NB4 (cell line): ENCODE data around the gene MYH10.

ENCODE experiments used
- DNase-seq: peaks from one replicate; pipeline ENCODE4 v3.0.0; 2010; ENCODE audit warnings: low read depth
- H3K4me3 ChIP-seq: one replicate; pipeline ENCODE4 v1.5.1; 2011; ENCODE audit warnings: mild to moderate bottlenecking, low read depth, low read length, moderate library complexity
- CTCF ChIP-seq: IDR thresholded peaks from one replicate; pipeline ENCODE4 v1.5.1; 2012; ENCODE audit warnings: low read depth, low read length
- MAX ChIP-seq: IDR thresholded peaks from 2 replicates; pipeline ENCODE4 v1.6.1; 2011; ENCODE audit warnings: low read depth, low read length
- MYC ChIP-seq: IDR thresholded peaks from 2 replicates; pipeline ENCODE4 v1.6.1; 2011; ENCODE audit warnings: low read depth, low read length
- POLR2A ChIP-seq: IDR thresholded peaks from 2 replicates; pipeline ENCODE4 v1.6.1; 2011; ENCODE audit warnings: mild to moderate bottlenecking; ENCODE audit not compliant: insufficient read length; ENCODE audit errors: extremely low read depth

The MYH10 gene

DNA sequence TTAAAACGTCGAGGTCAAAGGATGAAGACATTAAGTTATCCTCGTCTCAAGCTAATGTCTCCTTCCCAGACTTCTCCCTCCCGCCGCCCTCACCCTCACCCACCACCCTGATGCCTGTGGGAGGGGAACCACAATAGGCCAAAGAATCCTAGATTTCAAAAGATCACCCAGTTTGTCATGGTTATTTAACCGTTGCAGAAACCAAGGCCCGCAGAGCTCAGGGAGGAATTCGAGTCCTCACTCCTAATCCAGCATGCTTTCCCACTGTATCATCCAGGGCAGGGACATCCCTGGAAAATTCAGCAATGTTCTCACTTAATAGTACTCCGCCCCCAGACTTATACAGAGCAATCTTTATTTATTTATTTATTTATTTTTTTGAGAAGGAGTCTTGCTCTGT is 41.8 kb upstream of the MYH10 start:
- no peak overlapping the region for H3K4me3 ChIP-seq
- TF ChIP-seq CTCF (no peak), POLR2A (no peak), MYC (no peak), MAX (no peak)
- DNase-seq, result no peak

GRCh38 chr17:8670421-8670820 is 39.9 kb upstream of the MYH10 start:
- no peak for DNase-seq
- TF ChIP-seq CTCF, result no peak
- no peak for TF ChIP-seq MYC
- TF ChIP-seq MAX, result no peak
- H3K4me3 ChIP-seq, result no peak overlapping the region

GRCh38 chr17:8668176-8668740 is 37.7 kb upstream of the MYH10 start:
- DNase-seq, result no peak
- H3K4me3 ChIP-seq, result no peak overlapping the region
- TF ChIP-seq MYC (no peak), MAX (no peak), POLR2A (no peak), CTCF (no peak)

DNA sequence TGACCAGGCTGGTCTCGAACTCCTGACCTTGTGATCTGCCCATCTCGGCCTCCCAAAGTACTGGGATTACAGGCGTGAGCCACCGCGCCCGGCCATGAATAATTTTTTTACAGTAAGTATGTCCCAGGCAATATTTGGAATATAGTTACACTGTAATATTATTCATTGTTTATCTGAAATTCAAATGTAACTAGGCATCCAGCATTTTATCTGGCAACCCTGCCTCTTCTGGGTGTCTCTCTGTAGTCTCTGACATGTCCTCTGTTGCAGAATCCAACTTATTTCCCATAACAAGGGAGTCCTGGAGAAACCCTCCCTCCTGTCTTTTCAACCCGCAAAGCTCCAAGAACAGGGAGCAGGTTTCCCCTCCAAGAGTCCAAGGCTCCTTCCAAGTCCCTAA is 36.9 kb upstream of the MYH10 start:
- no peak for DNase-seq
- TF ChIP-seq MAX (no peak), CTCF (no peak), MYC (no peak), POLR2A (no peak)
- H3K4me3 ChIP-seq, result no peak overlapping the region

DNA sequence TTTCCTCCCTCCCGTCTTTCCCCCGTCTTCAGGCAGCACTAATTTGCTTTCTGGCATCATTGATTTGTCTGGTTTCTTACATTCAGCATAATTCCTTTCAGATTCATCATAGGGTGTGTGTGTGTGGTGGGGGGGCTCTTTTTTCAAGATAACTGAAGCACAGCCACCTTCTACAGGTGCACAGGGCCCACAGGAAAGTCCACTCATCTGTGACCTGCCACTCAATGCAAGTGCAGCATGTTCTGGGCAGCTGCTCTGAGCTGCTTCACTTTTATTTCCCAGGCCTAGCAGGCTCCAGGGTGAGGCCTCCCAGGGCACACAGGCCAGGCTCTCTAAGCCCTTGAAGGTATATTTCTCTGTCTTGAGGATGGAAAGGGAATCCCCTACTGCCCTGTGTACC is 35.2 kb upstream of the MYH10 start:
- DNase-seq, result no peak
- no peak for TF ChIP-seq POLR2A
- no peak for TF ChIP-seq MAX
- no peak overlapping the region for H3K4me3 ChIP-seq

GRCh38 chr17:8664456-8665126 is 34.1 kb upstream of the MYH10 start:
- no peak for TF ChIP-seq POLR2A
- no peak for TF ChIP-seq MYC
- TF ChIP-seq MAX, result no peak
- TF ChIP-seq CTCF, result no peak

More at GRCh38 chr17:8664456-8665126, 34.1 kb upstream of the MYH10 start:
- H3K4me3 ChIP-seq, result no peak overlapping the region
- DNase-seq, result no peak
